ENCODE results near the gene ASTN2.

Gene ASTN2

GRCh38 chr9:116656501-116656971 is 758.3 kb downstream of the ASTN2 start:
- H3K79me2 ChIP-seq (ENCODE audit: low read length): no peaks in the 10 kb centered on the region
- no peak overlapping the region for H3K9ac ChIP-seq (ENCODE audit: low read length)
- TF ChIP-seq CTCF (IDR thresholded peaks at IDR 0.05; ENCODE audit: low read length) (no peak), EZH2 (optimal IDR thresholded peaks at IDR 0.05; ENCODE audit: low read depth, low read length) (no peak), EZH2phosphoT487 (IDR thresholded peaks at IDR 0.05; ENCODE audit: low read length) (no peak)
- H3K4me1 ChIP-seq (ENCODE audit: low read length): no peaks in the 10 kb centered on the region
- H2AFZ ChIP-seq (ENCODE audit: low read length): no peak overlapping the region
- no peaks in the 10 kb centered on the region for H3K27me3 ChIP-seq (replicated peaks; ENCODE audit: insufficient read depth, low read length)
- H3K4me3 ChIP-seq (ENCODE audit: low read length): no peak overlapping the region
- H3K9me2 ChIP-seq (replicated peaks; ENCODE audit: insufficient read depth, low read length): no peaks in the 10 kb centered on the region
- no peaks in the 10 kb centered on the region for H3K36me3 ChIP-seq (replicated peaks; ENCODE audit: insufficient read depth, low read length)
- H4K20me1 ChIP-seq (ENCODE audit: insufficient read depth, low read length): no peaks in the 10 kb centered on the region
- DNase-seq: no peak
- H3F3A ChIP-seq (ENCODE audit: insufficient read depth, low read length): no peaks in the 10 kb centered on the region
- H3K4me2 ChIP-seq (ENCODE audit: low read depth, low read length): no peak overlapping the region
- H3K27ac ChIP-seq (ENCODE audit: low read length): no peak overlapping the region
- no peaks in the 10 kb centered on the region for H3K9me3 ChIP-seq (replicated peaks; ENCODE audit: insufficient read depth, low read length)

GRCh38 chr9:116654059-116654355 is 760.9 kb downstream of the ASTN2 start:
- no peaks in the 10 kb centered on the region for H4K20me1 ChIP-seq (ENCODE audit: insufficient read depth, low read length)
- no peak overlapping the region for H3K4me3 ChIP-seq (ENCODE audit: low read length)
- no peak overlapping the region for H3K9ac ChIP-seq (ENCODE audit: low read length)
- H3K27ac ChIP-seq (ENCODE audit: low read length): no peak overlapping the region
- no peak overlapping the region for H3K4me2 ChIP-seq (ENCODE audit: low read depth, low read length)
- H3K4me1 ChIP-seq (ENCODE audit: low read length): no peaks in the 10 kb centered on the region
- no peaks in the 10 kb centered on the region for H3K36me3 ChIP-seq (replicated peaks; ENCODE audit: insufficient read depth, low read length)
- H3K27me3 ChIP-seq (replicated peaks; ENCODE audit: insufficient read depth, low read length): no peaks in the 10 kb centered on the region
- no peaks in the 10 kb centered on the region for H3F3A ChIP-seq (ENCODE audit: insufficient read depth, low read length)
- H2AFZ ChIP-seq (ENCODE audit: low read length): no peak overlapping the region
- H3K9me2 ChIP-seq (replicated peaks; ENCODE audit: insufficient read depth, low read length): no peaks in the 10 kb centered on the region
- DNase-seq: no peak
- TF ChIP-seq CTCF (IDR thresholded peaks at IDR 0.05; ENCODE audit: low read length) (no peak), EZH2phosphoT487 (IDR thresholded peaks at IDR 0.05; ENCODE audit: low read length) (no peak), EZH2 (optimal IDR thresholded peaks at IDR 0.05; ENCODE audit: low read depth, low read length) (no peak)
- H3K9me3 ChIP-seq (replicated peaks; ENCODE audit: insufficient read depth, low read length): no peaks in the 10 kb centered on the region
- no peaks in the 10 kb centered on the region for H3K79me2 ChIP-seq (ENCODE audit: low read length)

- TF ChIP-seq CTCF (IDR thresholded peaks at IDR 0.05; ENCODE audit: low read length): no peak
- no peak for TF ChIP-seq EZH2 (optimal IDR thresholded peaks at IDR 0.05; ENCODE audit: low read depth, low read length)
- no peaks in the 10 kb centered on the region for H3K9me2 ChIP-seq (replicated peaks; ENCODE audit: insufficient read depth, low read length)
- no peak overlapping the region for H3K27ac ChIP-seq (ENCODE audit: low read length)
- no peaks in the 10 kb centered on the region for H3K36me3 ChIP-seq (replicated peaks; ENCODE audit: insufficient read depth, low read length)
- H3K27me3 ChIP-seq (replicated peaks; ENCODE audit: insufficient read depth, low read length): no peaks in the 10 kb centered on the region
- DNase-seq: no peak
- no peaks in the 10 kb centered on the region for H3F3A ChIP-seq (ENCODE audit: insufficient read depth, low read length)
- no peak overlapping the region for H3K4me3 ChIP-seq (ENCODE audit: low read length)
- no peak overlapping the region for H2AFZ ChIP-seq (ENCODE audit: low read length)
- H3K9me3 ChIP-seq (replicated peaks; ENCODE audit: insufficient read depth, low read length): no peaks in the 10 kb centered on the region
- no peaks in the 10 kb centered on the region for H4K20me1 ChIP-seq (ENCODE audit: insufficient read depth, low read length)
- no peak overlapping the region for H3K9ac ChIP-seq (ENCODE audit: low read length)
- no peak overlapping the region for H3K4me2 ChIP-seq (ENCODE audit: low read depth, low read length)
- H3K4me1 ChIP-seq (ENCODE audit: low read length): no peaks in the 10 kb centered on the region
- no peaks in the 10 kb centered on the region for H3K79me2 ChIP-seq (ENCODE audit: low read length)
These were observed 761.4 kb downstream of the ASTN2 start for GRCh38 chr9:116653348-116654058.

All from MM.1S (cell line).